HG03097 (cell line): ENCODE results near the gene AK3.

Experiments used
- ATAC-seq: cut with Tn5 transposase; IDR thresholded peaks from one replicate; pipeline ENCODE4 v1.9.1; 2021; ENCODE audit not compliant: unreplicated experiment, low FRiP score

Gene AK3

DNA sequence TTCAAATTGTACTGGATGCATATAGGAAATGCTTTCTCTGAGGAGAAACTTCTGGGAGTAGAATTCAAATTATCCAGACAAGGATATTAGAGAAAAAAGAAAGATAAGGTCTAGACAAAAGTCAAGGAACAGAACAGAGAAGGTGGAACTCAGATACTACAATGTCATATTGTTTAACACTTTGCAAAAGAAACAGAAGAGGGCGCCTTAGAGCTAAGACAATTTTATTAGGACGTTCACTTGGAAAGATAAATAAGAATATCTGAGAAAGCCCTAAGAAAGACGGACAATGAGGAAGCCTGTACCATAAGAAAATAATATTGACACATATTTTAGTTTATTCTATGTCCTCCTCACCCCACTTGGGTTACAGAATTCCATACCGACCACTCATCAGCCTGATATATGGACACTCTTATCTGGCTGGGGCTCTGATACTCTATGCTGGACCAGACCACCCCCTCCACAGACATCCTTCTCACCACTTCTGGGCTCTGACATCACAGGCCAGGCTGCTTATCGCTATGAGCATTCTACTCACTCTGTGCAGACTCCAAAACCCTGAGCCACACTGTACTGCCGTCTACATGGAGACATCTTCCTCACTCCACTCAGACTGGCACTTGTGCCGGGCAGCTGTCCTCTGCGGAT, 9.1 kb upstream of the AK3 start:
- no peak for ATAC-seq

DNA sequence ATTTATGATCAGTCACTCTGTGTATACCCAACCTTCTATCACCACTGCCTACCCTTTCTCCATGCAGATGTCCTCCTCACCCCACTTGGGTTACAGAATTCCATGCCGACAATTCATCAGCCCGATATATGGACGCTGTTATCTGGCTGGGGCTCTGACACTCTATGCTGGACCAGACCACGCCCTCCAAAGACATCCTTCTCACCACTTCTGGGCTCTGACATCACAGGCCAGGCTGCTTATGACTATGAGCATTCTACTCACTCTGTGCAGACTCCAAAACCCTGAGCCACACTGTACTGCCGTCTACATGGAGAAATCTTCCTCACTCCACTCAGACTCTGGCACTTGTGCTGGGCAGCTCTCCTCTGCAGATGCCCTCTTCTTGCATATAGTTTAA, 7.6 kb upstream of the AK3 start:
- no peak for ATAC-seq

DNA sequence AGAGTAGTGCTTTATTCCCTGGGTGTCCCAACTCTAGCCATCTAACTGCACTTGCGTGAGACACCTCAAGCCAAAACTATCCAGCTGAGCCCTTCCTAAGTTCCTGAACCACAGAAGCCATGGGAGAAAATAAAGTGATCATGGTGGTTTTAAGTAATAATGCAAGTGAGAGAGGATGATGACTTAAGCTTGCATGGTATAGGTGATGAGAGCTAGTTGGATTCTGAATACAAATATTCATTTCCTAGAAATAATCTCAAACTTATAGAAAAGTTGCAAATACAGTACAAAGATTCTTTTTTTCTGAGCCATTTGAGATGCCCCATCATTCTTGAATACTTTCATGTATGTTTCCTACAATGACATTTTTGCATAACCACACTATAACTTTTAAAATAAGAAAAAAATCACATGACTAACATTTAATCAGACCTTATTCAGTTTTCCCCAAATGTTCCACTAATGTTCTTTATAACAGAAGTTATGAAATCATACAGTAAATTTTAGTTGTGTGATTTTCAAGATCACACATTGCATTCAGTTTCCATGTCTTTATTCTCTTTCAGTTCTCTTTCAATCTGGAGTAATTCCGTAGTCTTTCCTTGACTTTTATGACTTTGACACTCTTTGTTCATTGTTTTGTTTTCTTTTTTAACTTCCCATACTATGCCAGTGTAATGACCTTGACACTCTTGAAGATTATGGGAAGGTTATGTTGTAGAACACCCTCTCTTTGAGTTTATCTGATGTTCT, 5.5 kb upstream of the AK3 start:
- no peak for ATAC-seq

DNA sequence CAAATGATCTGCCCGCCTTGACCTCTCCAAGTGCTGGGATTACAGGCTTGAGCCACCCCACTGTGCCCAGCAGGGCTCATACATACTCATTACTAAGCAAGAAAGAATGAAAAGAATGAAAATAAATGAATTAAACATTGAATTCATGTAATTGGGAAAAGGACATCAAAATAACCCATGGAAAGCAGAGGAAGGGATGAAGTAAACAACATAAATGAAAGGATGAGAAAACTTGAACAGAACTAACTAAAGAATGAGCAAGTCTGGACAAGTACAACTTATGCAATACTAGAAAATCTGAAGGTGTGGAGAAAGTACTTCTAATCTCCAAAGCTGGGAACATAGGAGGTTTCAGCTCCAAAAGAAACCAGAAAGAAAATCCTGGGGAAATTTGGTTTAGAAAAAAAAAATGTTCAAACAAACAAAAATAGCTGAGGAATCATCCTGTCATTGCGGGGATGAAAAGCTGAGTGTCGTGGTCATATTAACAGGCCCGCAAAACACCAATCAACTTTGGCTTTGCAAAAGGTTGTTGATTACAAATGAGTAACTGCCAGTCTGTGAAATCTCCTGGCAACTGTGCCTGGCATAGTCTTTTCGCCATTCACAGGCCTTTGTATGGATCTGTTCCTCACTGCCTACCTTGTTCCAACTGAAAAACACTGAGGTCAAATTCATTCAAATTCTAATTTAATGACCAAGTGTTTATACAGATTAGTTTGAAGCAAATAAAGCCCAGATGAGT, 2.3 kb upstream of the AK3 start:
- ATAC-seq: no peak

DNA sequence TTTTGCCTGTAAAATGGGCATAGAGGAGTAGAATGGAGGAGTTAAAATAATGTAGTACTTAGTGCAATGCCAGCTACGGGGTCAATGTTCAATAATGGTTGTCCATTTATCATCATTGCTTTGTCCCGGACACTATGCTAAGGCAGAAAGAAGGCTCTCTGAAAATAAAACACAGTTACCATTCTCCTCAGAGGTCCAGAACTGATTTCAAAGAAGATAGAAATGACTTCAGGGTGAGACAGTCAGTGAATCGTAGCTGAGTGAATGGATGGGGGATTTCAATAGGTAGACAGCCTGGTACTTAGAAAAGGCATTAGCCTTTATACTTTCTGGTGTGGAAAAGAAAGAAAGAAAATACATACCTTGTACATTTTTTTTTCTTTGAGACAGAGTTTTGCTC, 1.2 kb upstream of the AK3 start:
- ATAC-seq: no peak

DNA sequence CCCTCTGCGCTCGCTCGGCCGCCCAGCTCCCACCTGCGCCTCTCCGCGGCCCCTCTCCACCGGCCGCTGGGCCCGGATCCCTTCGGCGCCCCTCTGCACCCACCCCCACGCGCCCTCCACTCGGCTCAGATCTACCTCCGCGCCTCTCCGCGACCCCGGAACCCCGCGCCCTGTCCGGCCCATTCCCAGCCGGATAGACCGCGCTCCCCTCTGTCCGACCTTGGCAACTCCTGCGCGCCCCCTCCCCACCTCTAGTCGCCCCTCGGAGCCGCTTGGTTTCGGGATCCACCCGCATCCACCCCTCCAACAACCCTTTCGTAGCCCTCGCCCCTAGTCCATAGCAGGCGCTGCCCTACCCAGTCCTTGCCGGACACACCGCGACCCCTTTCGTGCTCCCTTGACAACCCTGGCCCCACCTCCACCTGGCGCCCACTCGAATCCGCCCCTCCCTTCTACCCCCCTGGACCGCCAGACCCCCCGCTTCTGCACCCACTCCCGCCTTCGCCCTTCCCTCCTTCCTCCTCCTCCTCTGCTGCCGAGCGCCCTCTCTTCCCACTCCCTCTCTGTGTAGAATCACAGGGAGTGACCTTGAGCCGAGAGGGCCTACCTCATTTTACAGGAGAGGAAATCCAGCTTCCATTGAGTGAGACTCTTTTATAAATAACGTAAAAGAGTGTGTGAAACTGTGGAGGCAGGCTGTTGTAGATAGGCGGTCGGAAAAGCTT, 525 bp upstream of the AK3 start:
- ATAC-seq: no peak

DNA sequence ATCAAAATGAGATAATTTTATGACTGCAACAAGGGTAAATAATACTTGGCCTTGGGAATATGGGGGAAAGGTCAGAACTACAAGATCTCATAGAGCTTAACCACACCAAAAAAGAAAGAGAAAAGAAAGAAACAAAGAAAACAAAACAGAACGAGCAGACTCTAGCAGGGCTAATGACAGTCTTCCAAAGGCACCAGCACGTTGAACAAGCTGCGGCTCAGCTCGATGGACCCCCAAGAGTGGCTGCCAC, 689 bp downstream of the AK3 start:
- ATAC-seq: no peak

DNA sequence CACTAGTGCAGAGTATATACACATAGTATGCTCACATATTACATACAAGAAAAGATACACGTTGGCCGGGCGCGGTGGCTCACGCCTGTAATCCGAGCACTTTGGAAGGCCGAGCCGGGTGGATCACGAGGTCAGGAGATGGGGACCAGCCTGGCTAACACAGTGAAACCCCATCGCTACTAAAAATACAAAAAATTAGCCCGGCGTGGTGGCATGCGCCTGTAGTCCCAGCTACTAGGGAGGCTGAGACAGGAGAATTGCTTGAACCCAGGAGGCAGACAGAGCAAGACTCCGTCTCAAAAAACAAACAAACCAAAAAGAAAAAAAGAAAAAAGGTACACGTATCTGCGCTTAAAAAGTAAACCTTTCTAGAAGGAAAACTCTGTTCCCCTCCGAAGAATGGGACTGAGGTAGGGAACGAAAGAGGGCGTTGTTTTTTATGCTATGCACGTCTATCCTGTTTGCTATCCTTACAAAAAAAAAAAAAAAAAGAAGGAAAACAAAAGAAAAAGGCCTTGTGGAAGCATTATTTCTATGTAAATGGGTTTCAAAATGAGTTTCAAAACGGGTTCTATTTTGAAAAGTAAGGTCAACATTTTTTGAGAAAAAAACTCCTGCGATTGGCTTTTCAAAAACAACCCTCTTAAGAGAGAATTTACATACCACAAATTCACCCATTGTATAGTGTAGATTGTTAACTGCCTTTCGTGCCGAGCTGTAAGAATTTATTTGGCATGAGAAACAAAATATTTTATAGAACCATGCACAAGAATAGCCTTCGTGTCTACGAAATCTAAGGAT, 1.2 kb downstream of the AK3 start:
- ATAC-seq: no peak

DNA sequence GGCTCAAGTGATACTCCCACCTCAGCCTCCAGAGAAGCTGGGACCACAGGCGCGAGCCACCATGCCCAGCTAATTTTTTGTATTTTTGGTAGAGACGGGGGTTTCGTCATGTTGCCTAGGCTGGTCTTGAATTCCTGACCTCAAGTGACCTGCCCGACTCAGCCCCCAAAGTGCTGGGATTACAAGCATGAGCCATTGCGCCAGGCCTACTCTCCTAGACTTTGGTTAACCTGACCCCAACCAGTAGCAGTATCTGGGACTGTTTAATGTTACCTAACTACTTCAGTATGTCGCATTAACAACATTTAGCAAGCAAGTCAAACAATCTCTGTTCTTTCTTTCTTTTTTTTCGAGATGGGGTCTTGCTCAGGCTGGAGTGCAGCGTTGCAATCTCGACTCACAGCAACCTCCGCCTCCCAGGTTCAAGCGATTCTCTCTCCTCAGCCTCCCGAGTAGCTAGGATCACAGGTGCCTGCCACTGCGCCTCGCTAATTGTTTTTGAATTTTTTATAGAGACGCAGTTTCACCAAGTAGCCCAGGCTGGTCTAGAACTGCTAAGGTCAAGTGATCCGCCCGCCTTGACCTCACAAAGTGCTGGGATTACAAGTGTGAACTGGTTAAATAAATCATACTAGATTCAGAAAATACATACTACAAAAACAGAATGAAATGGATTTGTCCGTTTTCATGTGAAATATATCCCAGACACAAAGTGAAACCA, 2.0 kb downstream of the AK3 start:
- ATAC-seq: no peak

DNA sequence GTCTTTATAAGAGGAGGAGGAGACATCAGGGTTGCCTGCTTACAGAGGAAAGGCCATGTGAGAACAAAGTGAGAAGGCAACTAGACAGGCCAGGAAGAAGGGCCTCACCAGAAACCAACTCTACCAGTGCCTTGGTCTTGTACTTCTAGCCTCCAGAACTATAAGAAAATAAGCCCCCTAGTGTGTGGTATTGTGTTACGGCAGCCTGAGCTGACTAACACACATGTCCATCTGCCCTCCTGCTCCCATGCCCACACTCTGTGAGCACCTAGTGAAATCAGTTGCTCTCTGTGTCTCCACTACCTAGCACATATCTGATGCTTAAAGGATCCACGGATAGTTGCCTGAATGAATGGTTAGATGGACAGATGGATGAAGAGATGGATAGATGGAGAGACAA, 6.9 kb downstream of the AK3 start:
- ATAC-seq: no peak

DNA sequence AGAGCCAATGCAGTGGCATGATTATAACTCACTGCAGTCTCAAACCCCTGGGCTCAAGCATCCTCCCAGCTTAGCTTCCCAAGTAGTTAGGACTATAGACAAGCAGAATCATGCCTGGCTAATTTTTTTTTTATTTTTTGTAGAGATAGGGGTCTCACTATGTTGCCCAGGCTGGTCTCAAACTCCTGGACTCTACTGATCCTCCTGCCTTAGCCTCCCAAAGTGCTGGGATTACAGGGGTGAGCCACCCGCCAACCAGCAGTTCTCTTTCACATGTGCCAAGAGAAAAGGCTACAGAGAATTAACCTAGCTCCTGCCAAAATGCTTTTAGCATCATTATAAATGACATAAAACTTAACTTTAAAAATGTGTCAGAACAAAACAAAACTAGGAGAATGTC, 8.1 kb downstream of the AK3 start:
- no peak for ATAC-seq

DNA sequence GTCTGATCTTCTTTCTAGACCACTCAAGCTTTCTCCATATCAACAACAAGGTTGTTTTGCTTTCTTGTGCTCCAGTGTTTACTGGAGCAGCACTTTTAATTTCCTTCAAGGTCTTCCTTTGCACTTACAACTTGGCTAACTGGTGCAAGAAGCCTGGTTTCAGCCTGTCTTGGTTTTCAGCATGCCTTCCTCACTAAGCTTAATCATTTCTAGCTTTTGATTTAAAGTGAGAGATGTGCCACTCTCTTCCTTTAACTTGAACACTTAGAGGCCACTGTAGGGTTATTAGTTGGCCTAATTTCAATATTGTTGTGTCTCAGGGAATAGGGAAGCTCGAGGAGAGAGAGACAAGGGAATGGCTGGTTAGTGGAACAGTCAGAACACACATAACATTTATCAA, 13.4 kb downstream of the AK3 start:
- ATAC-seq: no peak

DNA sequence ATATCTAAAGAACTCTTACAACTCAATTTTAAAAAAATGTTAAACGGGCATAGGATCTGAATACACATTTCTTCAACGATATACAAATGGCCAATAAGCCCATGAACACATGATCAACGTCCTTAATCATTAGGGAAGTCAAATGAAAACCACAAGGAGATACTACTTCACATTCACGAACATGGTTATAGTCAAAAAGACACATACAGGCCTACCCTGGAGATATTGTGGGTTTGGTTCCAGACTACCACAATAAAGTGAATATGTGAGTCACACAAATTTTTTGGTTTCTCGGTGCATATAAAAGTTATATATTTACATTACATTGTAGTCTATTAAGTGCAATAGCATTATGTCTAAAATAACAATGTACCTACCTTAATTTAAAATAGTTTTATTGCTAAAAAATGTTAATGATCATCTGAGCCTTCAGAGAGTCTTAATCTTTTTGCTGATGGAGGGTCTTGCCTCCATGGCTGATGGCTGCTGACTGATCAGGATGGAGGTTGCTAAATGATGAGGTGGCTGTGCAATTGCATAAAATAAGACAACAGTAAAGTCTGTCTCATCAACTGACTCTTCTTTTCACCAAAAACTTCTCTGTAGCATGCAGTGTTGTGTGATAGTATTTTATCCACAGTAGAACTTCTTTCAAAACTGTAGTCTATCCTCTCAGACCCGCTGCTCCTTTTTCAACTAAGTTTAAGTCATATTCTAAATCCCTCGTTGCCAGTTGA, 15.1 kb downstream of the AK3 start:
- ATAC-seq: no peak

DNA sequence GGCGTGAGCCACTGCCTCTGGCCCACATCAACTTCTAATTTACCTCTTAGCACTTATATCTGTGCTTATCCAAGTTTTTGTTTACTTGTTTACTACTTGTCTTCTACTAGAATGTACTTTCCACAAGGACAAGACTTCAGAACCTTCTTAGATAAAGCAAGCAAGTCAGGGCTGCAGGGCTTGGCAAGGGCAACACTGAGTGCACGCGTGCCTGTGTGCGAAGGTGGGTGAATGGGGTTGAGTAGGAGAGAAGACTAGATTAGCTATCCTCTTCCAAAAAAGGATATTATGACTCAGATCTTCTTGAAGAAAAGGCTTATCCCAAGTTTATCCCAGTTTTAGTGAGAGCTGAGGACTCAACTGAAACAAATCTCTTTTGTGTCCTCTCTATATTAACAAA, 19.3 kb downstream of the AK3 start:
- no peak for ATAC-seq

DNA sequence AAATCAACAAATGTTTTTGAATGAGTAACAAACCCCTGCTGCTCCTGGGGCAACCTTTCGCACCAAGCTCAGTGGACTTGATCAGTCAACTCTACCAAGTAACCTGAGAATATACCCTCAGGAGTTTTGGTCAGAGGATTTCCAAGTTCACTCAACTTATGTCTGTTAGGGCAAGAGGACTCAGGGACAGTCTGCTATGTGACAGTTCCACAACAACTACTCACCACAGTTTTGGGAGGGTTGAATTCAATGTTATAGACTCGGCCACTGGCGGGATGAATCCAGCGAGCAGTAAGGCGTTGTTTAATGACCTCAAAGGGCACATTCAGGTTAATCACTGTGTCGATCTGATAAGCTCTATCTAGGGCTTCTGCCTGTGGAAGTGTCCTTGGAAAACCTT, 22.1 kb downstream of the AK3 start:
- ATAC-seq: no peak

DNA sequence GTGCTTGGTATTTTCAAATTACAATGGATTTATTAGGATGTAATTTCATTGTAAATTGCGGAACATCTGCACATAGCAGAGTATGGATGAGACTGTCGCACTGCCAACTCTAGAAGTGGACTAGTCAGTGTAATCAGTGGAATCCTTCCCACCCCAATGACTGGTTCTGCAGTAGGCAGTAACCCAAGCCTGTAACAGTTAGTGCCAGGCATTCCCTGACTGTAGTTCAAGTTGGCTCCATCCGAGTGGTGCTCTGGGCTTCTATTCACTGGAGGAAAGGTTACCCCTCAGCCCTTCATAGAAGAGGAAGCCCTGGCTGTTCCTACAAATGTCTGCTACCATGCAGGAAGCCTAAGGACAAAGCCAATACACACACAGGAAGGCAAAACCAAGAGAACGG, 23.2 kb downstream of the AK3 start:
- no peak for ATAC-seq

DNA sequence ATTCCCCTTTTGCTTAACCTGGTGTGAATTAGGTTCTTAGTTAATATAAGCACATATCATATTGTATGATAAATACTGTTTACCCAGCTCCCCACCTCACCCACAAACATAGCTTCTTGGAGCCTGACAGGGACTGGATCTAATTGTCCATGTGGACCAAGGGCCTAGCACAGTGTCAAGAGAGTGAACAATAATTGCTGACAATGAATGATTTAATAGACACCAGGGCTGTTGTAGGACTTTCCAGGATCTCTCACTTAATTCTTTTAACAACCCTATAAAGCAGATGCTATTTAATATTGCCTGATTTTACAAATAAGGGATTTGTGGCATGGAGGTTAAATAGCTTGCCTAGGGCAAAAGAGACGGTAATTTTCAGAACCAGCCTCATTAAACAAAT, 24.8 kb downstream of the AK3 start:
- no peak for ATAC-seq

DNA sequence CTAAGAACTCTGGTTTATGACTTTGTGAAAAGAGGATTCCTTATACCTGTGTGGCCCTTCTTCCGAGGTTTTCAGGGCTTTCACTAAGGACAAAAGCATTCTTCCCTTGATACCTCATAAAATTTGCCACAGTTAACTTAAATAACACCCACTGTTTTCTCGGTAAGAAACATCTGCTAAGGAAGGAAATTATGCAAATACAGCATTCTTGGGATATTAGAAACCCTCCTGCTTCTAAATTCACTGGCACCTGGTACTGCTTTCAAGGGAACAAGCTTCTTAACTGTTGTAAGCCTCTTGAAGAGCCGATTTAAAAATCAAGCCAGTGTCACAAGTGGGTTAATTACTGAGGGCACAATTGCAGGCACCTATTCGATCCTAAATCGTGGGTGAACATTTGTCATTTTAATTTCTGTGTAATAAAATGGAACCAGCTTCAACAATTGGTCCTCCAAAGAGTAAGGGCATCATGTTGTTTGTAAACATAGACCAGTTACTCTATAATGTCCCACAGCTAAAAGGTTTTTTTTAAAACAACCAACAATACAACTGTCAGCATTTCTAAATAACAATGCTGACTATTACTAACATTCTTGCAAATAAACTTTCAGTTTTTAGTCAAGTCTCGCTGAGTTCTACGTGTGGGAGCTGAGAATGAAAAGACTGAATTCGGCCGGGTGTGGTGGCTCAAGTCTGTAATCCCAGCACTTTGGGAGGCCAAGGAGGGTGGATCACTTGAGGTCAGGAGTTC, 26.6 kb downstream of the AK3 start:
- ATAC-seq: no peak

DNA sequence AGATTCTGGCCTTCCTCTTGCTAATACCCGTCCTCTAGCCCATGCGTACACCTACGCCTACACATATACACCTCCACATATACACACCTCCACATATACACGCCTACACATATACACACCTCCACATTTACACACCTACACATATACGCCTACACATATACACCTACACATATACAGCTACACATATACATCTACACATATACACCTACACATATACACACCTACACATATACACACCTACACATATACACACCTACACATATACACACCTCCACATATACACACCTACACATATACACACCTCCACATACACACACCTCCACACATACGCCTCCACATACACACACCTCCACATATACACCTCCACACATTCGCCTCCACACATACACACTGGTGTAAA, 27.2 kb downstream of the AK3 start:
- no peak for ATAC-seq
